GM21576 (cell line): ENCODE results near the gene HRC.
"Not testable (repeated sequence)": the region's sequence is repeated elsewhere in the genome, so short reads cannot be mapped to it uniquely, and the experiment has no call there.

Source experiments
- ATAC-seq: cut with Tn5 transposase; IDR thresholded peaks from one replicate; pipeline ENCODE4 v1.9.1; 2021; ENCODE audit warnings: mild to moderate bottlenecking, moderate library complexity; ENCODE audit not compliant: unreplicated experiment

Gene HRC

GRCh38 chr19:49140951-49141350, 14.2 kb downstream of the HRC start:
- no peak for ATAC-seq

- no peak for ATAC-seq
Observed at GRCh38 chr19:49136771-49137171, 18.4 kb downstream of the HRC start.

- no peak for ATAC-seq
Observed at GRCh38 chr19:49135686-49136085, 19.5 kb downstream of the HRC start.

- no peak for ATAC-seq
Observed at GRCh38 chr19:49133621-49134454, 21.4 kb downstream of the HRC start.

GRCh38 chr19:49132974-49133609, 22.1 kb downstream of the HRC start:
- ATAC-seq: no peak

- ATAC-seq: no peak
Observed at GRCh38 chr19:49130325-49130724, 24.9 kb downstream of the HRC start.

GRCh38 chr19:49129238-49129583, 26.0 kb downstream of the HRC start:
- ATAC-seq: no peak

GRCh38 chr19:49128545-49129237, 26.5 kb downstream of the HRC start:
- no peak for ATAC-seq

- ATAC-seq: peak; percentile 78
Observed at GRCh38 chr19:49127674-49128544, 27.3 kb downstream of the HRC start.

- ATAC-seq: not testable (repeated sequence)
Observed at GRCh38 chr19:49127225-49127624, 28.0 kb downstream of the HRC start.

GRCh38 chr19:49126575-49126974, 28.6 kb downstream of the HRC start:
- no peak for ATAC-seq

- no peak for ATAC-seq
Observed at GRCh38 chr19:49125025-49125731, 30.0 kb downstream of the HRC start.

- ATAC-seq: not testable (repeated sequence)
Observed at GRCh38 chr19:49123285-49123684, 31.9 kb downstream of the HRC start.

GRCh38 chr19:49121841-49122240, 33.4 kb downstream of the HRC start:
- not testable (repeated sequence) for ATAC-seq

GRCh38 chr19:49120868-49121267, 34.3 kb downstream of the HRC start:
- no peak for ATAC-seq

GRCh38 chr19:49120325-49120683, 34.9 kb downstream of the HRC start:
- no peak for ATAC-seq

GRCh38 chr19:49119411-49120324, 35.5 kb downstream of the HRC start, which contains the start of gene PPFIA3:
TSS of gene PPFIA3 (plus strand) at chr19:49119544. CDS start at chr19:49127874, 8,330 bp downstream.
- no peak for ATAC-seq

- peak; percentile 75 for ATAC-seq
Observed at GRCh38 chr19:49118565-49119410, 36.4 kb downstream of the HRC start, which contains the start of gene C19orf73. TSS of gene C19orf73 (minus strand) at chr19:49119143. CDS start at chr19:49119022, 121 bp downstream.
